Sigmoid colon (tissue), 7 donors: ENCODE data around the gene EXOC7. TPM values are rescaled to one million over a fixed set of nuclear protein-coding genes. Genes with fewer than 3 reads are reported as not detected.

Source experiments
- DNase-seq: peaks from one replicate; pipeline ENCODE4 v3.0.0-alpha.2; 2019
- H3K27ac ChIP-seq, 4 donors: fragments of 200-600 bp; sonication (generic); one replicate each; pipeline ENCODE4 v1.5.1; 2016 to 2019; ENCODE audit warnings: mild to moderate bottlenecking in 1 of 4
- H3K27me3 ChIP-seq, 3 donors: fragments of 200-600 bp; sonication (generic); one replicate each; pipeline ENCODE4 v1.5.1; 2019; ENCODE audit warnings: mild to moderate bottlenecking in 1 of 3
- H3K36me3 ChIP-seq, 4 donors: fragments of 200-600 bp; sonication (generic); one replicate each; pipeline ENCODE4 v1.5.1; 2016 to 2019
- H3K4me1 ChIP-seq, 4 donors: fragments of 200-600 bp; sonication (generic); one replicate each; pipeline ENCODE4 v1.5.1; 2017 to 2019
- H3K4me3 ChIP-seq, 4 donors: fragments of 200-600 bp; sonication (generic); one replicate each; pipeline ENCODE4 v1.5.1; 2017 to 2019; ENCODE audit warnings: mild to moderate bottlenecking in 2 of 4, moderate library complexity in 1 of 4
- H3K9me3 ChIP-seq, 4 donors: fragments of 200-600 bp in 3 of 4; sonication (generic) in 3 of 4; one replicate each; pipeline versions ENCODE4 v1.5.1 to v1.6.1; 2013 to 2019
- EP300 ChIP-seq, 4 donors: sonication (generic); formaldehyde crosslinking; IDR thresholded peaks; one replicate each; pipeline ENCODE4 v1.6.1; 2017; ENCODE audit warnings: antibody characterized with exemption in 4 of 4
- POLR2A ChIP-seq, 2 donors: fragments of 450-650 bp; IDR thresholded peaks; one replicate each; pipeline ENCODE4 v1.6.1; 2016; ENCODE audit warnings: antibody characterized with exemption in 2 of 2, mild to moderate bottlenecking in 2 of 2, moderate library complexity in 2 of 2
- POLR2AphosphoS5 ChIP-seq, 4 donors: sonication (generic); formaldehyde crosslinking; IDR thresholded peaks; one replicate each; pipeline ENCODE4 v1.6.1; 2017; ENCODE audit warnings: antibody characterized with exemption in 4 of 4
- WGBS, 2 donors: extraction: QIAGEN DNeasy Blood & Tissue Kit; methylation state at CpG; one replicate each; pipeline ENCODE4 v1.1.7; 2013; 5-methylcytosine and 5-hydroxymethylcytosine counted together
- intact Hi-C: fragments of 100-400 bp; cut with DNase I; formaldehyde crosslinking; loops from one replicate; pipeline ENCODE4 v1.15.1; 2023
- polyA plus RNA-seq, 3 donors: library from polyadenylated mRNA; stranded (reverse); fragments of 200-250 nt; gene quantifications; one replicate each; pipeline ENCODE4 v1.2.3, GENCODE V29; 2013
- total RNA-seq, 4 donors: library from RNA; depleted of rRNA; stranded (reverse); fragments of >200 nt; gene quantifications; one replicate each; pipeline ENCODE4 v1.1.0, GENCODE V29; 2016
- TF ChIP-seq, protein P1 (sequence below), 4 experiments: fragments of 450-650 bp in 3 of 4; fragments of 200-600 bp in 1 of 4; IDR thresholded peaks; one replicate each; pipeline ENCODE4 v1.5.1; 2016 to 2019; ENCODE audit warnings: antibody characterized with exemption in 4 of 4, mild to moderate bottlenecking in 3 of 4, moderate library complexity in 2 of 4
- donor health status: healthy with polysubstance abuse.
- donor health status: Bipolar disorder and iron deficiency.
- donor health status: healthy.

The EXOC7 gene
- total and polyA plus RNA-seq, 7 donors, result 36.8 to 82.0 (median 71.3) TPM

DNA sequence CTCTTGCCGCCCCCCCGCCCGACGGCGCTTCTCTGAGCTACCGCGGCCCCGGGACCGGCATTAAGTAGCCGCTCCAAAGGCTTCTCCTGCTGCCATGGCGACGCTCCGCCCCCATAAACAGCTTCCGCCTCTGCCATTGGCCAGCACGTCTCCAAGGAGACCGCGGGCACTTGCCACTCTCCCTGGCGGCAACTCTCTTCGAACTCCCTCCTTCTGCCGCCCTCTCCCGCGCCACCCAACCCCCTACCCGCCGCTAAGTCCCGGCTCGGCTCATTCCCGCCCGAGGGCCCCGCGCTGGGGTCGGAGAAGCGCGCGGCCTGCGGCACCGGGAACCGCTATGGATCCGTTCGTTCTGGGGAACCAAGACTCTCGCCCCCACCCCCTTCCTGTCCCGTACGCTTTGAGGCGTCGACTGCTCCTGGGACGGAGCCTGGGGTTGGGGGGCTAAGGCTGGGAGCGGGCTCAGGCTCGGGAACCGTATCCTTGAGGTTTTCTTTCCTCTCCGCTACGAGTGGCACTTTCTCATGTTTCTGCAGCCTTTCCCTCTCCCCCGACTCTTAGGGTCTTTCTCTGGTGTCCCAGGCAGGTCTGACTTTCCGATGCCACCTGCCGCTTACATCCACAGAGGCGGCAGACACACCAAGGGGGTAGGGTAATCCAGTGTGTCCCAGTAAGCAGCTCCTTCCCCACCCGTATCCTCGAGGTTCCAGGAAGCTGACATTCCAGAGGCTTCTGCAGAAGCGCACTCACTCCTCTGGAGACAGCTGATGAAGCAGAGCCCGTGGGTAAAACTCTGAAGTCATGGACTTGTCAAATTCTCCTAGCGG is 37.8 kb upstream of the EXOC7 start, which contains the start of gene FOXJ1:
FOXJ1 (minus strand) TSS at position 34 of the 827 bp plus-strand sequence. CDS start 850 bp downstream, outside the sequence.
- 3 to 8% methylated on average over 59 of the region's 59 CpGs for WGBS, 2 donors
- Histone ChIP-seq H3K27ac (peak within 1 kb of the TSS in 1 of 4 donors; percentile 38), H3K36me3 (no peaks in the 10 kb centered on the region), H3K4me1 (peaks cover 0 to 37% (median 27%) of the 10 kb centered on the region in 4 donors), H3K27me3 (peaks cover 35 to 42% (median 41%) of the 10 kb centered on the region in 3 donors), H3K4me3 (peak within 1 kb of the TSS; percentile 18 to 56 (median 51)), H3K9me3 (no peaks in the 10 kb centered on the region)
- peak; percentile 93 for DNase-seq
- intact Hi-C loops, result no loop called here
- TF ChIP-seq EP300 (IDR thresholded peaks at IDR 0.05), result no peak
- no peak for TF ChIP-seq POLR2AphosphoS5 (IDR thresholded peaks at IDR 0.05)
- TF ChIP-seq POLR2A (IDR thresholded peaks at IDR 0.05), result no peak
- TF ChIP-seq, protein P1, sequence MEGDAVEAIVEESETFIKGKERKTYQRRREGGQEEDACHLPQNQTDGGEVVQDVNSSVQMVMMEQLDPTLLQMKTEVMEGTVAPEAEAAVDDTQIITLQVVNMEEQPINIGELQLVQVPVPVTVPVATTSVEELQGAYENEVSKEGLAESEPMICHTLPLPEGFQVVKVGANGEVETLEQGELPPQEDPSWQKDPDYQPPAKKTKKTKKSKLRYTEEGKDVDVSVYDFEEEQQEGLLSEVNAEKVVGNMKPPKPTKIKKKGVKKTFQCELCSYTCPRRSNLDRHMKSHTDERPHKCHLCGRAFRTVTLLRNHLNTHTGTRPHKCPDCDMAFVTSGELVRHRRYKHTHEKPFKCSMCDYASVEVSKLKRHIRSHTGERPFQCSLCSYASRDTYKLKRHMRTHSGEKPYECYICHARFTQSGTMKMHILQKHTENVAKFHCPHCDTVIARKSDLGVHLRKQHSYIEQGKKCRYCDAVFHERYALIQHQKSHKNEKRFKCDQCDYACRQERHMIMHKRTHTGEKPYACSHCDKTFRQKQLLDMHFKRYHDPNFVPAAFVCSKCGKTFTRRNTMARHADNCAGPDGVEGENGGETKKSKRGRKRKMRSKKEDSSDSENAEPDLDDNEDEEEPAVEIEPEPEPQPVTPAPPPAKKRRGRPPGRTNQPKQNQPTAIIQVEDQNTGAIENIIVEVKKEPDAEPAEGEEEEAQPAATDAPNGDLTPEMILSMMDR (IDR thresholded peaks at IDR 0.05), result no peak

DNA sequence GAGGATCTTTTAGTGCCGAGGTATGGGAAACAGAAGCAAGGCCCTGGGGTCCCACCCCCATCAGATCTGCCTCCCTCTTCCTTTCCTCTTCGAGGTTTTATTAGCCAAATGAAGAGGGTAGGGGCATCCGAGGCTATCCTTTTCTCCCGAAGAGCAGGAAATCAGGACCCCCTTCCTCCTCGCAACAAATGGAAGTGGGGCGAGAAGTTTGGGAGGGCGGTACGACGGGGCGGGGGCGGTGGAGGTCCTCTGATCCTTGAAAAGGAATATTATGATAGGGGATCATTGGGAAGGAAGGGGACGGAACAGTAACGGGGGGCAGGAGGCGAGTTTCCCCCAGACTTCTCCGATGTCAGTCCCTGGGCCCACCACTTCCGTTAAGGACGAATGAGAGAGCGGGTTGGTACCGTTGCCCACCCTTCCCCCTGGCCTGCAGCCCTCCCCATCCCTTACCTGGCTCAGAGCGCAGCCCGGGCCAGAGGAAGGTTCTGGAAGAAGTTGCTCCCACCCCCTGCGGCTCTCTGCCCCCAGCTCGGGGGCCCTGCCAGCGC is 37.1 kb upstream of the EXOC7 start:
- Histone ChIP-seq H3K9me3 (no peaks in the 10 kb centered on the region), H3K27me3 (peaks cover 36 to 49% (median 48%) of the 10 kb centered on the region in 3 donors), H3K4me1 (peaks cover 0 to 37% (median 27%) of the 10 kb centered on the region in 4 donors), H3K27ac (no peak overlapping the region), H3K36me3 (no peaks in the 10 kb centered on the region), H3K4me3 (peak overlapping the region; percentile 18 to 56 (median 51))
- TF ChIP-seq, protein P1 (IDR thresholded peaks at IDR 0.05), result no peak
- TF ChIP-seq POLR2A (IDR thresholded peaks at IDR 0.05) (no peak), EP300 (IDR thresholded peaks at IDR 0.05) (no peak), POLR2AphosphoS5 (IDR thresholded peaks at IDR 0.05) (no peak)
- no peak for DNase-seq
- 5 to 7% methylated on average over 24 of the region's 24 CpGs for WGBS, 2 donors
- intact Hi-C loops, result no loop called here

DNA sequence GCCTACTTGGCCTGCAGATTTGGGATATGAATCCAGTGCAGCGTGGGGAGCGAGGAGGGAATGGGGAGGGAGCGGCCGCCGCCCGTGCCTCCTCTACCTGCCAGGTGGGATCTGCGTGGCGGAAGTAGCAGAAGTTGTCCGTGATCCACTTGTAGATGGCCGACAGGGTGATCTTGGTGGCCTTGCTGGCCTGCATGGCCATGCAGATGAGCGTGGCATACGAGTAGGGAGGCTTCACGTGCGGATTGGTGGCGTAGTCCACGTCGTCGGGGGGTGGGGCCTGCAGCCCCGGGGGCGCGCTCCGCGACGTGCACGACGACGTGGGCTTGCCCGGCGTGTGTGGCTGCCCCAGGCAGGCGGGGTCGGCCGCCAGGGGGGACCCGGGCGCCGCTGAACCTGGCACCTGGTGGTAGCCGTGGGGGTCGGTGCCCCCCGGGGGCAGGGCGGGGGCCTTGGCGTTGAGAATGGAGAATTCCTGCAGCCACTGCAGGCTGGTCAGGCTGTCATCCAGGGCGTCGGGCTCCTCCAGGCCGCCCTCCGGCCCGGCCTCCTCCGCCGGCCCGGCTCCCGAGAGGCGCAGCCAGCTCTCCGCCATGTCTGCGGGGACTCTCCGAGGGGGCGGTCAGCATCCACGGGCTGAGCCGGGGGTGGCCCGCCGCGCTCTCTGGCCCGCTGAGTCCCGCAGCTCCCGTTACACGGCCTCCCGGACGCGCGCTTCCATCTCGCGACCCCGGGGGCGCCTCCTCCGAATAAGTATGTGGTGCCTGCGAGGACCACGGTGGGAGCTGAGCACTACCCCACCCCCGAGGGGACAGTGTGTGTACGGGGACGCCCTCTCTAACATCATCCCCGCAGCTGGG is 36.4 kb upstream of the EXOC7 start:
- DNase-seq, result no peak
- no peak overlapping the region for H3K27ac ChIP-seq
- intact Hi-C loops, result no loop called here

More for the DNA sequence above, 36.4 kb upstream of the EXOC7 start:
- Histone ChIP-seq H3K36me3 (no peaks in the 10 kb centered on the region), H3K9me3 (no peaks in the 10 kb centered on the region), H3K27me3 (peaks cover 39 to 56% (median 55%) of the 10 kb centered on the region in 3 donors), H3K4me3 (peak overlapping the region in 2 of 4 donors; percentile 1 to 53), H3K4me1 (peaks cover 0 to 37% (median 27%) of the 10 kb centered on the region in 4 donors)
- WGBS, 2 donors, result 24 to 29% methylated on average over 78 of the region's 78 CpGs
- TF ChIP-seq EP300 (IDR thresholded peaks at IDR 0.05) (no peak), POLR2A (IDR thresholded peaks at IDR 0.05) (no peak), POLR2AphosphoS5 (IDR thresholded peaks at IDR 0.05) (no peak)
- TF ChIP-seq, protein P1 (IDR thresholded peaks at IDR 0.05), result no peak
